ENCODE results near the gene NAA30.

DNA sequence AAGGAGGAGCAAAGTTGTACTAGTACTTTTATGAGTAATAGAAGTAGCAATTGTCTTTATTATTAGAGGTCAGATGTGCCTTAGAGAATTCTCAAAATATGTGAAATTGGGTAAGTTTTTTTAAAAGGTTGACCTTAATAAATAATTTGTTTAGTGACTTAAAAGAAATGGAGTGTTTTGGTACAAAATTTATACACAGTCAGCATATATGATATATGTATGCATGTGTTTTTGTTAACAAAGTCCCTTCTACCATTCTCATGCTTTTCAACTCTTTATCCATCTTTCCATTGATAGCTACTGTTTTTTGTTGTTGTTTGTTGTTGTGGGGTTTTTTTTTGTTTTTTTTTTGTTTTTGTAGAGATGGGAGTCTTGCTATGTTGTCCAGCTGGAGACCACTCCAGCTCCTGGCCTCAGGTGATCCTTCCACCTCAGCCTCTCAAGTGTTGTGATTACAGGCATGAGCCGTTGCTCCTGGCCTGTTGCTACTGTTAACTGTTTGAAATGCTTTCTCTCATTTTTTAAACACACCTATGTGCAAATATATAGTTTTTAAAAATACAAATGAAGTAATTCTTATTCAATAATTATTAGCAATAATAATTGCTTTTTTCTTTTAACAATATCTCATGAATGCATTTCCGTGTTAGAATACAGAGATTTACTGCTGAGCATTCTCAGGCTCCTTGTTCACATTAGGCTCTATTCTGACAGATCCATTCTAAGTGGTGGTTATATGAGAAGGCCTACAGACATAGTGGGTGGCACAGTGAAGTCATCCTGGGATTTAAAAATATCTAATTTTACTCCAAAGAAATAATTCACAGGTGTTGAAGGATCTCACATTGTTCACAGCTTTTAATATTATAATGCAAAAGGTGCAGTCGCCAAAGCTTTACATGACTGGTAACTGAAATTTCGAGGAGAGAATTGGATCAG lies 10.4 kb downstream of the NAA30 start:
- TF ChIP-seq, protein P1, sequence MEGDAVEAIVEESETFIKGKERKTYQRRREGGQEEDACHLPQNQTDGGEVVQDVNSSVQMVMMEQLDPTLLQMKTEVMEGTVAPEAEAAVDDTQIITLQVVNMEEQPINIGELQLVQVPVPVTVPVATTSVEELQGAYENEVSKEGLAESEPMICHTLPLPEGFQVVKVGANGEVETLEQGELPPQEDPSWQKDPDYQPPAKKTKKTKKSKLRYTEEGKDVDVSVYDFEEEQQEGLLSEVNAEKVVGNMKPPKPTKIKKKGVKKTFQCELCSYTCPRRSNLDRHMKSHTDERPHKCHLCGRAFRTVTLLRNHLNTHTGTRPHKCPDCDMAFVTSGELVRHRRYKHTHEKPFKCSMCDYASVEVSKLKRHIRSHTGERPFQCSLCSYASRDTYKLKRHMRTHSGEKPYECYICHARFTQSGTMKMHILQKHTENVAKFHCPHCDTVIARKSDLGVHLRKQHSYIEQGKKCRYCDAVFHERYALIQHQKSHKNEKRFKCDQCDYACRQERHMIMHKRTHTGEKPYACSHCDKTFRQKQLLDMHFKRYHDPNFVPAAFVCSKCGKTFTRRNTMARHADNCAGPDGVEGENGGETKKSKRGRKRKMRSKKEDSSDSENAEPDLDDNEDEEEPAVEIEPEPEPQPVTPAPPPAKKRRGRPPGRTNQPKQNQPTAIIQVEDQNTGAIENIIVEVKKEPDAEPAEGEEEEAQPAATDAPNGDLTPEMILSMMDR (IDR thresholded peaks at IDR 0.05), result no peak
- no peak for TF ChIP-seq EZH2 (IDR thresholded peaks at IDR 0.05; ENCODE audit: borderline replicate concordance, insufficient read depth, low read depth, low read length, poor library complexity, severe bottlenecking)

Measured in B cell (primary cell).